GM19023 (cell line): ENCODE data around the gene SRSF9.

Experiments used
- ATAC-seq: cut with Tn5 transposase; IDR thresholded peaks from one replicate; pipeline ENCODE4 v1.9.1; 2021; ENCODE audit warnings: mild to moderate bottlenecking, moderate library complexity; ENCODE audit not compliant: unreplicated experiment

SRSF9 gene

DNA sequence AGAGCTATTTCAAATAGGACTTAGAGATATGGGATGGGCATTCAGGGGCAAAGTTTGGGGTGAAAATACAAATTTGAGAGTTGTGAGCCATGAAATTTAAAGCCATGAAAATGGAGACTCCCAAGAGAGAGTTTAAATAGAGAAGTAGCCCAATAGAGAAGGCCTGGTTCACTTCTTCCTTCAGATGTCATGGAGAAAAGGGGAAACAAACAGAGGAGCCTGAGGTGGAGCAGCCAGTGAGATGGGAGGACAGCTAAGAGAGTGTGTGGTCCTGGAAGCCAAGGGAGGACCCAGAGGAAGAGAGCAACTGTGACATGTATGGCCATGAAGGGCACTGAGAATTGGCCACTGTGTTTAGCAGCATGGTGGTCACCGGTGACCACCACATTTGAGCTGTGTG, 14.1 kb upstream of the SRSF9 start:
- no peak for ATAC-seq

DNA sequence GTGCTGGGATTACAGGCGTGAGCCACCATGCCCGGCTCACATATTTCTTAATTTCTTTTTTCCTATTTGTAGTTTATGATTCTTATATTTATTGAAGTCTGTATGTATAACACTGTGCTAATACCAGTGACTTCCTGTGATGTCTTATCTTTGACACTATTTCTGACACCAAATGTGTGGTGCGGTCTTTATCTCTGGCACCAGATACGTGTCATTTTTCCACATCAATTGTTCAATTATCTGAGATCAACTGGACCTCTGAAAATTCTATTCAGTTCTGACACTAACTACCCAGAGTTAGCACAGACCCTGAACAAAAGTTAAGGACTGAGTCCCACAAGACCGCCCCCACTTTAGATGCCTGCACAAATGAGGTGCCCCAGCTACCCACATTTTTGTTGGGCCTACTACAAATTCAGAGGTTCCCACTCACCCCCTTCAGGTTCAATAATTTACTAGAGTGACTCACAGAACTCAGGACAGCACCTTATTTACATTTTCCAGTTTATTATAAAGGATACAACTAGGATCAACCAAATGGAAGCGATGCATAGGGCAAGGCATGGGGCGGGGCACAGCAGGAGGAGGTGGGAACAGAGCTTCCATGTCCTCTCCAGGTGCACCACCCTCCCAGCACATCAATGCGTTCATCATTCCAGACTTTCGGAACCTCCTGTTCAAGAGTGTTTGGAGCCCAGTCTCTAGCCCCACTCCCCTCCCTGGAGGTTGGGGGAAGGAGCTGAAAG, 11.6 kb upstream of the SRSF9 start:
- ATAC-seq = no peak

DNA sequence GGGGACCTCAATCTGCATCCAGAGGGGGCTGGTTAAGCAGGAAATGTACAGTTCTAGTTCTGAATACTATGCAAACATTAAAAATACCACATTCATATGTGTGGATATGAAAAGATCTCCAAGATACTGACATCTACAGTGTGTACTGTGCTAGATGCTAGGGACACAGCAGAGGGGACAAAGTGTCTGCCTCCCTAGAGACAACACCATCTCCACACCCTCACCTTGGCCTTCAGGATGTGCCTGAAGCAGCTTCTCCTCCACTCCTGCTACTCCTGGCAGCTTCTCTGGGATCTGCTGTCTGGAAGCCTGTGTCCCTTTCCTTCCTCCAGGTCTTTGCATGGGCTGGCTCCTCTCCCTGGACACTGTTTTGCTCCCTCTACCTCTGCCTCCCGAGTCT, 10.7 kb upstream of the SRSF9 start:
- ATAC-seq = no peak

DNA sequence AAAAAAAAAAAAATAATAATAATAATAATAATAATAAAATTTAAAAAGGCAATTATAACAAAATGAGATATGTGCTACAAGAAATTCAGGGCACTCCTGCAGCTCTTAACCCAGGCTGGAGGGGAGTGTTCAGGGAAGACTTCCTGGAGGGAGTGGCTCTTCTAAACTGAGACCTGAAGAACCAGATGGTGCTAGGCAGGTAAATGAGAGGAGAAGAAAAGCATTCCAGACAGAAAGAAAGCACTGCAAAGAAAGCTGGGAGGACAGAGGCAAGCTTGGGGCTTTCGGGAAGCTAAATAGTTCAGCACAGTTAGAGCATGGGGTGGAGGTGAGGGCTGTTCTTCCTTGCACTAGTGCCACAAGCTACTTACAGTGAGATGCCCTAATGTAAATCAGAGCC, 9.9 kb upstream of the SRSF9 start:
- no peak for ATAC-seq

DNA sequence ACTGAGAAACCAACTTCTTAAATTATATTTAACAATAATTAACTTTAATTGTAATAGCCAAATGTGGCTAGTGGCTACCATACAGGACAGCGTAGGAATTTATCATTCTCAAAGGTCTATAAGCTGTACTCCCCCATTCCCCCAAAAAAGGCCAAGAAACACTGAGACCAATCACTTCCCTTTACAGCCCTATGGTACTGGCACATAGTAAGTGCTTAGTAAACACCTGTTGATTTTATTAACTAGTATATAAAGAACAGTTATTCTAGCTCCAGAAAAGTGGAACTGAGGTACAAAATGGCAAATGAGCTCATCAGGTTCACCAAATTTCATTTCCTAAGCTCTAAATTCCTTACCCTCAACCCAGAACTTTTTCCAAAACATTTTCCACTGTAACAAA, 6.1 kb upstream of the SRSF9 start:
- ATAC-seq = no peak

DNA sequence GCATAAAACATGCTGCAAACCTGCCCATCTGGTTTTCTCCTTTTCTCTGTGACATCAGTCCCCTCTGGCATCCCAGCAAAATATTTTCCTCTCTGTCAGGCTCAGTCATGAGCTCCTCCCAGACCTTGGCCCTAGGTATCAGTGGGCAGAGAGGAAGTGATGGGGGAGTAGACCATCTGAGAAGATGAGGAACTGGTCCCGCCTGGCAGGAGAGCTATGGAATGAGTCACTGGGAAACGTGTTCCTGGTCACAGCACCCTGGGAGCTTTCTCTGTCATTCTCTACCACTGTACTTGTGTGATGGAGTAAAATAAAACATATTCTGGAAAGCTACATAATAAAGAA, 5.0 kb upstream of the SRSF9 start:
- ATAC-seq = no peak

DNA sequence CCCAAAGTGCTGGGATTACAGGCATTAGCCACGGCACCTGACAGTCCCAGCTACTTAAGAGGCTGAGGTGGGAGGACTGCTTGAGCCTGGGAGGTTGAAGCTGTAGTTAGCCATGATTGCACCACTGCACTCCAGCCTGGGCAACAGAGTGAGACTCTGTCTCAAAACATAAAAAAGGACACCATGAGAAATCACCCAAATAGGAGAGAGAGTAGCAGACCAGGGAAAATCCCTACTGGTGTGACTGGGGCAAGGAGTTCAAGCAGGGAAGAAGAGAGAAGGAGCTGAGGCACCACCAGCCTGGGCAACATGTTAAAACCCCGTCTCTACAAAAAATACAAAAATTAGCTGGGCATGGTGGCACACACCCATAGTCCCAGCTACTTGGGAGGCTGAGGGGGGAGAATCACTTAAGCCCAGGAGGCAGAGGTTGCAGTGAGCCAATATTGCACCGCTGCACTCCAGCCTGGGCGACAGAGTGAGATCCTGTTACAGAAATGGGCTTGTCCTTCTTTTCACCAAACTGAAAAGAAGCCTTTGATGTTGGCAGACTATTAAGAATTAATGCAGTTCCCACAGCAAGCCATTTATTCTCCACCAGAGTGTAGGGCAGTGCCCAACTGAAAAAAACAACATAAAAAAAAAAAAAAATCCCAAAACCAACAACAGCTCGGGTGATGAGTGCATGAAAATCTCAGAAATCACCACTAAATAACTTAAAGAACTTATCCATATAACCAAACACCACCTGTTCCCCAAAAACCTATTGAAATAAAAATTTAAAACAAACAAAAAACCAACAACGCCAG, 4.5 kb upstream of the SRSF9 start:
- no peak for ATAC-seq

DNA sequence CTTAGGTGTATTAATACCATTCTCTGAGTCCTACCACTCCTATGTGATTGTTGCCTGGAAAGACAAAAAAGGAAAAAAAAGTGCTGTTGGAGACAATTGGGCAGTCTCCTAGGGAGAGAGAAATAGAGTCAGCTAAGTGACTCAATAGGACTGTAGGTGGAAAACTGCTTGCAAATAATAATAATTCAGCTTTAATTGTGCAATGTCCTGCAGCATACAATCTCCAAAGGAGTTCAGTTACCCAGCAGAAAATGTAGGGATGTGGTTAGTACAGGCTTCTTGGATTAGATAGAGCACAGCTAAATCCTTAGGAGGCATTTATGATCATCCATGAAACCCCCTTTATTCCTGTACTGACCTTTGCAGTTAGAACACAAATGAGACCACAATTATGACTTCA, 3.0 kb upstream of the SRSF9 start:
- no peak for ATAC-seq

DNA sequence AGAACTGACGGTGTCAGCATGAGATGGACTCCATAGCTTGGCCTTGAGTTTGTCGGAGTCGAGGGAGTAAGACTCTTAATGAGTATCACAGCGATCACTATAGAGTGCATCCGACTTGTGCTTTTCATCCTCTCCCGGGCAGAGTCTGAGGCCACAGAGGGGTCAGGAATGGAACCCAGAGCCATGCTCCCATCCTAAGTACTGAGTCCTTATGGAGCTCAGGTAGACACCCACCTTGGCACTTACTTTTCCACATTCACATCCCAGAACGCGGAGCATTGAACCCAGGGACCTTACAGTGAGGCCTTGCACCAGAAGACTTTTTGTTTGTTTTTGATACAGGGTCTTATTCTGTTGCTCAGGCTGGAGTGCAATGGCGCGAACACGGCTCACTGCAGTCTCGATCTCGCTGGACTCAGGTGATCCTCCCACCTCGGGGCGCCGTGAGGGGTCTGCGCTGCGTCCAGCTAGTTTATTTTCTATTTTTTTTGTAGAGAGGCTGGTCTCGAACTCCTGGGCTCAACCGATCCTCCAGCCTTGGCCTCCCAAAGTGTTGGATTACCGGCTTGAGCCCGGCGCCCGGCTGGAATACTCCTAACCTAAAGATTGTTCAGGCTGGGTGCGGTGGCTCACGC, 719 bp upstream of the SRSF9 start:
- no peak for ATAC-seq

DNA sequence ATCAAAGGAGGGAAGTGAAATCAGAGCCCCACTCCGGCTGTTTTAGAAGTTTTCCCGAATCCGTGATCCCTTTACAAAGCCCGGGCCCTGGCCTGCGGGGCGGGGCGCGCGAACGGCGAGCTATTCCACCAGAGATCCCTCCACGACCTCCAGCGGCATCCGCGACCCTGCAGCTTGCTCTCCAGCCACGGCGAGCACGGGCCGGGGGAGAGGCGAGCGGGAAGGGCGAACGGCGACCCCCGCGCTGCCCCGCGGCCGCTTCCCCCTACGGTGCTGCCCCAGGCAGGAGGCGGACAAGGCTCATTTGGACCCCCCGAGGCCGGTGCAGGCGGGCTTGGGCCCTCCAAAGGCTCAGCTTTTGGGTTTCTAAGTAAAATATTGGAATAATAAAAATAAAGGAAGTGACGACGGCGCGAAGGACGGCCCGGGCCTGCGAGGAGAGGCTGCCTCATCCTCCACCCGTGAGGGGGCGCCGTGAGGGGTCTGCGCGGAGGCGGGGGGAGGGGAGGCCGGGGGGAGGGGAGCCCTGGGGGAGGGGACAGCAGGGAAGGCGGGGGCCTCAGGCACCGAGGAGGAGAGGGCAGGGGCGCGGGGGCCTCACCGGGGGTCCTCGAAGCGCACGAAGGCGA, 613 bp downstream of the SRSF9 start:
- peak; percentile 32 for ATAC-seq

DNA sequence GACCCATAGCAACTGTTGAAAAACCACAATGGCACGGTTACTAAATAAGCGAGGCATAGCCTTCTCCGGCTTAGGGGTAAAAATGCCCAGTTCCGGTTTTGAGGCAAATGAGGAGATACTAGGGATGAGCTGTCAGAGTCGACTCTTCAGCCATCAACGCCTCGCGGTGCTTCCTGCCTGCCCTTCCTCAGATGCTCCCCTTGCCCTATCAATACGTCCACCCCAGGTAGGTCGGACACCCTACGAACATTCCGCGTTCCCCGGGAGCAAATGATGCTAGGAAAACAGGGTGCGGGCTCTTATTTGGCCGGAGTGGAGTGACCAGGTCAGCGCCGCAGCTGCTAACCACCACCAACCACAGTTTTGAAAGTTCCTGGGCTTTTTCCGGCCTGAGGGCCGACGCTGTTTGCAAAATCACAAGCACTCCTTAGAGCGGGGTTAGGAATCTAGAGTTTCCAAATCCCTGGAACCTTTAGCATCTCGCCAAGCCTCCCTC, 1.2 kb downstream of the SRSF9 start:
- ATAC-seq = no peak

DNA sequence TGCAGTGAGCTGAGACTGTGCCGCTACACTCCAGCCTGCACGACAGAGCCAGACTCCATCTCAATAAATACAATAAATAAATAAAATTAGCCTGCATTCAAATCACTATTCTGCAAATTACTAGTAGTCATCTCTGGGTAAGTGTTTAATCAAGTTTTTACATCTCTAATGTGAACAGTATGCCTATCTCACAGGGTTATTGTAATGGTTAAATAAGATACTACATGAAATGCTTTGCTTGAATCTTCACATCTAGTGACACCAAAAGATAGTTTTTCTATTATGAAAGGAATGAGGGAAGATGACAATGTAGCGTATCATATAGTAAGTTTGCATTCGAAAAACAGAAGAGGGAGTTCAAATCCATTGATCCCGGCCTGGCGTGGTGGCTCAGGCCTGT, 2.1 kb downstream of the SRSF9 start:
- no peak for ATAC-seq

DNA sequence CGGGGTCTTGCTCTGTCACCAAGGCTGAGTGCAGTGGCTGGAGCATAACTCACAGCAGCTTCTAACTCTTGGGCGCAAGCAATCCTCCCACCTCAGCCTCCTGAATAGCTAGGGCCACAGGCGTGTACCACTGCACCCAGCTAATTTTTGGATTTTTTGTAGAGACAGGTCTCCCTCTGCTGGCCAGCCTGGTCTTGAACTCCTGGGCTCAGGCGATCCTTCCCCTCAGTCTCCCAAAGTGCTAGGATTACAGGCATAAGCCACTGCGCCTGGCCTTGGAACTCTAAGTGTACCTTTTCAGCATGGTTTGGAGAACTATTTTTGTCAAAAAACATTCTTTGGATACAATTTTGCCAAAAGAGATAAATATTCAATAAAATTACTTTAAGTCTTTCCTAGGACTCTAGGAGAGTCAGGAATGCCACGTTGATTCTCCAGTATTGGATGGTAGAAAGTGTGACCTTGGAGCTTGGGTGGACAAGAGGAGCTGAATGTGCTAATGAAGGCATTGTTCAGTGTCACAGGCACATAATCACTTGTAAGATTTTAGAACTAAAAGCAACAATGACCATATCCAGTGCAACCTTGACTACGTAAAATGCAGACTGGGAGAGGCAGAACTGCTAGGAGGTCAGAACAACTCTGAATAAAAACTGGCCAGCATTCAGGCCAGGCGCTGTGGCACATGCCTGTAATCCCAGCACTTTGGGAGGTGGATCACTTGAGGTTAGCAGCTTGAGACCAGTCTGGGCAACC, 2.8 kb downstream of the SRSF9 start:
- no peak for ATAC-seq

DNA sequence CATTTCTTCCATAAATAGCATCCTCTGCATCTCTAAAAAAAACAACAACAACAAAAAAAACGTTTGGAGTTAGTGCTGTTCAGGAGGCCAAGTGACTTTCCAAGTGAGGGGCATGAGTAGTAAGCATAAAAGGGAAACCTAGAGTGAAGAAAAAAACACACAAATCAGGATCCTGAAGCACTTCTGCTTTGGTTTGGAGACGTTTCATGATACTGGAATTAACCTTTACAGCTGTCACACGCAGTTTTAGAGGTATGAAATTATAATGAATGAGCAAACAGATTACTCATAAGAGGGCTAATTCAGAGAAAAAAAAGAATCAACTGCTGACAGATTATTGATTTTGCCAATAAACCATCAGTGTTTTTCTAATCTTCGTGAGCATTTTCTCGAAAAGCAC, 3.8 kb downstream of the SRSF9 start:
- no peak for ATAC-seq

DNA sequence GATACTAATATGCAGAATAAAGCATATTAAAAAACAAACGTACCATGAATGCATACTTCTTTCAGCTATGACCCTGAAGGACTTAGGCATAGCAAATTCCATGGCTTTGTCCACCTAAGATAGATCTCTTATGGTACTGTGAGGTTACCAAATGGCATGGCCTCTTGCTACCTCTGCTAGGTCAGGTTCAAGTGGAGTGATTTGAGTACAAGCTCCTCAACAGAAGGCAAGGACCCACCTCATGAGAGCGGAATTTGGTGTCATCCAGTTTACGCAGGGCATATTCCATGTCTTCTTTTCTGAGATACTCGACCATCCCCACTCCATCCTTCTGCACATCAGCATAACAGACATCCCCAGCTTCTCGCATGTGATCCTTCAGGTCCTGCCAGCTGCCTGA, 5.8 kb downstream of the SRSF9 start:
- no peak for ATAC-seq

DNA sequence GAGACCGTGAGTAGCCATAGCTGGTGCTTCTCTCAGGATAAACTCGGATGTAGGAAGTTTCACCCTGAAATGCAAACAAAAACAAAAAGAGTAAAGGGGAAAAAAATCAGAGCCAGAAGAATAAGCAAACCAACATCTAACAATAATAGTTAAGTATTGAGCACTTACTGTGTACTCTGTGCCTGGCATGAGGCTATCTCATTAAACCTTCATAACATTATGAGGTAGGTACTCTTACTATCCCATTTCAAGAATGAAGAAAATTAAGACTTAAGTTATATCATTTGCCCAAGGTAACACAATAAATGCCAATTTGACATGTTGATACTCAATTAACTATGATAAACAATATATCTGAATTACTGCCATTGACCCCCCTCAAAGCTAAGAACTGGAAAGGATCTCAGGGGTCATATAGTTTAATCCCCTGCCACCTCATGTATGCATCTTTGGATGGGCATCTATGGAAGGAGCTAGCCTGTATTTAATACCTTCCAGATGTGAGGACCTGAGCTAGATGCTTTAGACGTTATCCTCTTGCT, 7.4 kb downstream of the SRSF9 start:
- no peak for ATAC-seq

DNA sequence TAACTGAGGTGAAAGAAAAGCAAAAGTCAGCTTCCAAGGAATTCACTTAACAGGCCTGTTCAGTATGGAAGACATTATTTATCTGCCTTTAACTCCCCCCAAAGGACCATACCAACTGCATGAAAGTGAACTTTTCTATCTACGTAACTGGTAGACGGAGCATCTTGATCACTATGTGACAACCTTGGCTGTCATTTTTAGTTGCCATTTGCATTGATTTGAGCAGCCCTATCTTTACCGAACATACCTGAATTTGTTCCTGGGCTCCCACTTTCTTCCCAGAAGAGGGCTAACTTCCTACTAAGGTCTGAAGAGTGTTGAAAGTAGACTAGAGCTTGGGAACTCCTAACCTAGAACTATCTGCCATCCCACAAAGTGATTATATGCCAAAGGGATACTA, 9.4 kb downstream of the SRSF9 start:
- no peak for ATAC-seq

DNA sequence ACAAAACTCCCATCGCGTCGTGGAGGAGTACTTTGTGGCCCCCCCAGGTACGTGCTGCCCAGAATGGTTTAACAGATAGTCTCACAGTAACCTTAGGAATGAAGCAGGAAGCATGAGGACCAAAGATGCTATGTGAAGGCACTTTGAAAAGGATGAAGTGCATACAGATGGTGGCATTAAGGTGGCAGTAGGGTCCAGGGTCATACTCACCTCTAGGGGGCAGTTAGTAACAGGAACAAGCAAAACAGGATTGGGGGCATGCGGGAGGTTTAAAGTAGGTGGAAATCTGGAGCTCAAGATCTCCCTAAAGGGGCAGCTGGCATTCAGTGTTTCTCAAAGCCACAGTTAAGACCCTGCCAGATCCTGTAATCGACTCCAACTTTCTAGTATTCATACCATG, 12.4 kb downstream of the SRSF9 start:
- ATAC-seq = no peak

DNA sequence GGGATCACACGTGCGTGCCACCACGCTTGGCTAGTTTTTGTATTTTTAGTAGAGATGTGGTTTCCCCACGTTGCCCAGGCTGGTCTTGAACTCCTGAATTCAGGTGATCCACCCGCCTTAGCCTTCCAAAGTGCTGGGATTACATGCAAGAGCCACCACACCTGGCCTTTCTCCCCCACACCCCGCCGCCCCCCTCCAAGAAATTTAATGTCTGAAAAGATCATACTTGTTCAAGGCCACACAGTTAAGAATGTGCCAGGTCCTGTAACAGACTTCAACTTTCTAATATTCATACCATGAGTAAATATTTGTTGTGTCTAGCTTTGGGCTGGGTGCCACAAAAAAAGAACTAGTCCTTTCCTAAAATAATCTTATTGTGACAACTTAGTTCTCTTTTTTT, 14.2 kb downstream of the SRSF9 start:
- no peak for ATAC-seq

DNA sequence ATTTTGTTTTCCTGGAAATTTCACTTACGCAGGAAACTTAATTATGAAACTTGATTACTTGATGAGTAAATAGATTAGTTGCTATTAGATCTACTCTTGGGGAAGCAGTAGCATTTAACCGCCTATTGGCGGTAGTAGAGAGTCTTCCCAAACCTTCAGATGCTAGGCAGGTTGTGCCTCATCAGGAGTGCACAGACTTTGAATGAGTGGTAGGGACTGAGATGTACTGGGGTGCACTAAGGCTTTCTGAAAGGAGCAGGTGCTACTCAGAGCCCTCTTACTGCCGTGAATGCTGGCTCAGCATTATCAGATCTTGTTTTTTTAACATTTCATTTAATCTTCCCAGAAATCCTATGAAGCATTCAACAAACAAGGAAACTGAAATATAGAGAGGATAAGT, 15.6 kb downstream of the SRSF9 start:
- ATAC-seq = no peak
